ENCODE measurements around the gene CCR7. TPM values are rescaled to one million over a fixed set of nuclear protein-coding genes. Genes with fewer than 3 reads are reported as not detected.

CCR7 gene
- total and polyA plus RNA-seq, 2 of the 13 experiments (the other 11 are each of a cell fraction or from before 2014, with no cell fraction given), result 0.04 to 0.53 TPM

- TF ChIP-seq, protein P1, sequence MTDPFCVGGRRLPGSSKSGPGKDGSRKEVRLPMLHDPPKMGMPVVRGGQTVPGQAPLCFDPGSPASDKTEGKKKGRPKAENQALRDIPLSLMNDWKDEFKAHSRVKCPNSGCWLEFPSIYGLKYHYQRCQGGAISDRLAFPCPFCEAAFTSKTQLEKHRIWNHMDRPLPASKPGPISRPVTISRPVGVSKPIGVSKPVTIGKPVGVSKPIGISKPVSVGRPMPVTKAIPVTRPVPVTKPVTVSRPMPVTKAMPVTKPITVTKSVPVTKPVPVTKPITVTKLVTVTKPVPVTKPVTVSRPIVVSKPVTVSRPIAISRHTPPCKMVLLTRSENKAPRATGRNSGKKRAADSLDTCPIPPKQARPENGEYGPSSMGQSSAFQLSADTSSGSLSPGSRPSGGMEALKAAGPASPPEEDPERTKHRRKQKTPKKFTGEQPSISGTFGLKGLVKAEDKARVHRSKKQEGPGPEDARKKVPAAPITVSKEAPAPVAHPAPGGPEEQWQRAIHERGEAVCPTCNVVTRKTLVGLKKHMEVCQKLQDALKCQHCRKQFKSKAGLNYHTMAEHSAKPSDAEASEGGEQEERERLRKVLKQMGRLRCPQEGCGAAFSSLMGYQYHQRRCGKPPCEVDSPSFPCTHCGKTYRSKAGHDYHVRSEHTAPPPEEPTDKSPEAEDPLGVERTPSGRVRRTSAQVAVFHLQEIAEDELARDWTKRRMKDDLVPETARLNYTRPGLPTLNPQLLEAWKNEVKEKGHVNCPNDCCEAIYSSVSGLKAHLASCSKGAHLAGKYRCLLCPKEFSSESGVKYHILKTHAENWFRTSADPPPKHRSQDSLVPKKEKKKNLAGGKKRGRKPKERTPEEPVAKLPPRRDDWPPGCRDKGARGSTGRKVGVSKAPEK (CRISPR knock-in tag; IDR thresholded peaks at IDR 0.05; ENCODE audit: borderline replicate concordance), result no peak
- TF ChIP-seq KLF16 (CRISPR knock-in tag; IDR thresholded peaks at IDR 0.05), result peak in 1 of 2 experiments; percentile 43; a peak in 2 of 4 replicates
- TF ChIP-seq EED (CRISPR knock-in tag; IDR thresholded peaks at IDR 0.05), result no peak
- no peak for TF ChIP-seq ZNF878 (CRISPR knock-in tag; IDR thresholded peaks at IDR 0.05)
- no peak for TF ChIP-seq GRHL1 (CRISPR knock-in tag; conservative IDR thresholded peaks at IDR 0.05)
- peak; percentile 83; the same call in 1 of the 2 replicates for TF ChIP-seq TFDP1 (CRISPR knock-in tag; IDR thresholded peaks at IDR 0.05; ENCODE audit: borderline replicate concordance)
- no peak for TF ChIP-seq ZNF564 (CRISPR knock-in tag; IDR thresholded peaks at IDR 0.05)
- no peak for TF ChIP-seq FOXJ3 (CRISPR knock-in tag; IDR thresholded peaks at IDR 0.05; ENCODE audit: borderline replicate concordance)
- TF ChIP-seq MED1 (CRISPR knock-in tag; IDR thresholded peaks at IDR 0.05), result no peak
- no peak for TF ChIP-seq ZSCAN22 (CRISPR knock-in tag; IDR thresholded peaks at IDR 0.05)
- no peak for TF ChIP-seq HCFC1 (IDR thresholded peaks at IDR 0.05; ENCODE audit: low read depth, low read length)
- TF ChIP-seq ZNF234 (CRISPR knock-in tag; conservative IDR thresholded peaks at IDR 0.05), result no peak
- peak; percentile 44; the same call in 1 of the 2 replicates for TF ChIP-seq ZMYM3 (CRISPR knock-in tag; IDR thresholded peaks at IDR 0.05)
- TF ChIP-seq ZNF20 (CRISPR knock-in tag; IDR thresholded peaks at IDR 0.05), result no peak
- TF ChIP-seq YY1 (IDR thresholded peaks at IDR 0.05; ENCODE audit: insufficient read depth, insufficient replicate concordance, low read depth, low read length), result no peak
- peak; percentile 67 for TF ChIP-seq RFX5 (IDR thresholded peaks at IDR 0.05; ENCODE audit: low read depth, low read length)
- no peak for TF ChIP-seq RBAK (CRISPR knock-in tag; IDR thresholded peaks at IDR 0.05)
- TF ChIP-seq, protein P2, sequence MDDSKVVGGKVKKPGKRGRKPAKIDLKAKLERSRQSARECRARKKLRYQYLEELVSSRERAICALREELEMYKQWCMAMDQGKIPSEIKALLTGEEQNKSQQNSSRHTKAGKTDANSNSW (CRISPR knock-in tag; IDR thresholded peaks at IDR 0.05; ENCODE audit: borderline replicate concordance), result no peak
- TF ChIP-seq SMARCE1 (IDR thresholded peaks at IDR 0.05; ENCODE audit: borderline replicate concordance), result no peak
Measured at GRCh38 chr17:40542558-40543411, 22.5 kb downstream of the CCR7 start (continued).
